HL-60/S4 (cell line): ENCODE results near the gene FAM13A.

Source experiments
- in situ Hi-C: fragments of 300-500 bp; cut with MboI; formaldehyde crosslinking; loops from 2 replicates; pipeline ENCODE4 v1.14.3; 2022; ENCODE audit warnings: low sequenced_read_pairs

FAM13A gene

GRCh38 chr4:89056953-89057398 lies at the start of gene FAM13A:
Gene FAM13A (minus strand): TSS chr4:89057185. CDS start chr4:89056964, 221 bp downstream.
- in situ Hi-C loops, result loop anchor here (25.0 kb wide), 1 partner anchor 105 kb away; no protein-coding TSS in a partner anchor

GRCh38 chr4:89105726-89106125 lies 48.7 kb upstream of the FAM13A start:
- in situ Hi-C loops, result no loop called here

- in situ Hi-C loops, result no loop called here
Measured at GRCh38 chr4:89101256-89102161, 44.5 kb upstream of the FAM13A start.

- in situ Hi-C loops, result no loop called here
Measured at GRCh38 chr4:89100853-89101252, 43.9 kb upstream of the FAM13A start.

- in situ Hi-C loops, result no loop called here
Measured at GRCh38 chr4:89099471-89099870, 42.5 kb upstream of the FAM13A start.

GRCh38 chr4:89099034-89099433 lies 42.0 kb upstream of the FAM13A start:
- in situ Hi-C loops, result no loop called here

GRCh38 chr4:89078300-89078699 lies 21.3 kb upstream of the FAM13A start:
- in situ Hi-C loops, result no loop called here

GRCh38 chr4:89077761-89078160 lies 20.8 kb upstream of the FAM13A start:
- in situ Hi-C loops, result no loop called here

- in situ Hi-C loops, result loop anchor here (25.0 kb wide), 1 partner anchor 89 kb away; no protein-coding TSS in a partner anchor
Measured at GRCh38 chr4:89072921-89073320, 15.9 kb upstream of the FAM13A start.

- in situ Hi-C loops, result loop anchor here (25.0 kb wide), 1 partner anchor 91 kb away; no protein-coding TSS in a partner anchor
Measured at GRCh38 chr4:89071311-89071710, 14.3 kb upstream of the FAM13A start.

- in situ Hi-C loops, result loop anchor here (25.0 kb wide), 1 partner anchor 92 kb away; no protein-coding TSS in a partner anchor
Measured at GRCh38 chr4:89070041-89070440, 13.1 kb upstream of the FAM13A start.

GRCh38 chr4:89069481-89069880 lies 12.5 kb upstream of the FAM13A start:
- in situ Hi-C loops, result loop anchor here (25.0 kb wide), 1 partner anchor 93 kb away; no protein-coding TSS in a partner anchor

- in situ Hi-C loops, result loop anchor here (25.0 kb wide), 1 partner anchor 95 kb away; no protein-coding TSS in a partner anchor
Measured at GRCh38 chr4:89067417-89067816, 10.4 kb upstream of the FAM13A start.

- in situ Hi-C loops, result loop anchor here (25.0 kb wide), 1 partner anchor 97 kb away; no protein-coding TSS in a partner anchor
Measured at GRCh38 chr4:89064848-89065247, 7.9 kb upstream of the FAM13A start.

GRCh38 chr4:89057844-89058243 lies 859 bp upstream of the FAM13A start:
- in situ Hi-C loops, result loop anchor here (25.0 kb wide), 1 partner anchor 104 kb away; no protein-coding TSS in a partner anchor

- in situ Hi-C loops, result loop anchor here (25.0 kb wide), 1 partner anchor 106 kb away; no protein-coding TSS in a partner anchor
Measured at GRCh38 chr4:89056292-89056952, 563 bp downstream of the FAM13A start.

- in situ Hi-C loops, result loop anchor here (25.0 kb wide), 1 partner anchor 107 kb away; no protein-coding TSS in a partner anchor
Measured at GRCh38 chr4:89055157-89056080, 1.6 kb downstream of the FAM13A start.

- in situ Hi-C loops, result loop anchor here (25.0 kb wide), 1 partner anchor 108 kb away; no protein-coding TSS in a partner anchor
Measured at GRCh38 chr4:89054627-89055026, 2.4 kb downstream of the FAM13A start.

GRCh38 chr4:89049853-89050252 lies 7.1 kb downstream of the FAM13A start:
- in situ Hi-C loops, result loop anchor here (25.0 kb wide), 1 partner anchor 112 kb away; no protein-coding TSS in a partner anchor
